GM19023 (cell line): Measurements from ENCODE around the gene ATPAF2.

Source experiments
- ATAC-seq: cut with Tn5 transposase; IDR thresholded peaks from one replicate; pipeline ENCODE4 v1.9.1; 2021; ENCODE audit warnings: mild to moderate bottlenecking, moderate library complexity; ENCODE audit not compliant: unreplicated experiment

The ATPAF2 gene

GRCh38 chr17:17987901-17988300 lies 51.1 kb downstream of the ATPAF2 start:
- no peak for ATAC-seq

GRCh38 chr17:17987187-17987896 lies 51.6 kb downstream of the ATPAF2 start:
- ATAC-seq = no peak

- ATAC-seq = no peak
Observed at GRCh38 chr17:17985555-17985954, 53.4 kb downstream of the ATPAF2 start.

- no peak for ATAC-seq
Observed at GRCh38 chr17:17985153-17985552, 53.8 kb downstream of the ATPAF2 start.

GRCh38 chr17:17983776-17984175 lies 55.2 kb downstream of the ATPAF2 start:
- ATAC-seq = no peak

DNA sequence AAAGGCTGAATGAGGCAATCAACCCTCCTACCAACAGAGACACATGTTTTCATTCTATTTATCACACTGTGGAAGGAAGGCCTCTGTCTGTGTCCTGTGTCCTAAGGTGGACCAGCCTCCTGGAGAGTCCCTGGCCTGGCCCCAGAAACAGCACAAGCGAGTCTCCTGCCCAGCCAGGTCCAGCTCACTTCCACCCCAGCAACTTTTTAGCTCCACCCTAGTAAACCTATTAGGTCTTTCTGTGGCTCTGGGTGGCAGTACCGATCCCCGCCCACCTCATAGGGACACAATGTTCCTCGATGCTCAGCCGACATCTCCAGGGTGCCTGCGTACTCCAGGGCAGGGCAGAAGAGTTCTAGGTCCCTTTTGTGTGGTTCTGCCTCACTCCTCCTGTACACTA lies 55.6 kb downstream of the ATPAF2 start:
- no peak for ATAC-seq

DNA sequence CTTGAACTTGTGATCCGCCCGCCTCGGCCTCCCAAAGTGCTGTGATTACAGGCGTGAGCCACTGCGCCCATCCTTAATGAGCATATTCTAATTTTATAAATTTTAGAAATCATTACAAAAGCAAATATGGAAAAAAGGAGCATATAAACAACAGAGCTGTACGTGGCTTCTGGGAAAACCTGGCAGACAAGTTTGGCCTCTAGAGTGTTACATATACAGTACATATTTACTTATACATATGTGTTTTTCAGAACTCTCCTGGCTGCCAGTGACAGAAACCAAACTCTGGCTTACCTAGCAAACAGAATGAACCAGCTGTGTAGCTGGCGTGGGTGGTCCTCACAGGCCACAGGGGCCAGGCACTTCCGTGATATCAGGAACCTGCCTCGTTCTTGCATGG lies 56.2 kb downstream of the ATPAF2 start:
- ATAC-seq = no peak

DNA sequence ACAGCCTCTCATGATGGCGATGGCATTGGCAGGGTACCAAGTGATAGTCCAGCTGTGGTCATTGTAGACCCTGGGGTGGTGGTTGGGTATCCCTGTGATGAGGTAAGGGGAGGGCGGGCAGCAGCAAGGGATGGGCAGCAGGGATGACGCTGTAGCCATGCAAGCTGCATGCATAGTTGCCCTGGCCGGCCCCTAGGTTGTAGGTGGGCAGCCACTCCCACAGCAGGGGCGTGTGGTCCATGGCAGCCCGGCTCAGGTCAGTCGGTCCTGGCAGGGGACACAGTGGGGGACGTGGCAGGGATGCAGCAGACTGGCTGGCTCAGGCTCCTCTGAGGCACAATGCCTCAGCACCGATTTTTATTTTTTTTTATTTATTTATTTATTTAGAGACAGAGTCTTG lies 57.6 kb downstream of the ATPAF2 start:
- no peak for ATAC-seq

GRCh38 chr17:17979778-17980177 lies 59.2 kb downstream of the ATPAF2 start:
- ATAC-seq = no peak

DNA sequence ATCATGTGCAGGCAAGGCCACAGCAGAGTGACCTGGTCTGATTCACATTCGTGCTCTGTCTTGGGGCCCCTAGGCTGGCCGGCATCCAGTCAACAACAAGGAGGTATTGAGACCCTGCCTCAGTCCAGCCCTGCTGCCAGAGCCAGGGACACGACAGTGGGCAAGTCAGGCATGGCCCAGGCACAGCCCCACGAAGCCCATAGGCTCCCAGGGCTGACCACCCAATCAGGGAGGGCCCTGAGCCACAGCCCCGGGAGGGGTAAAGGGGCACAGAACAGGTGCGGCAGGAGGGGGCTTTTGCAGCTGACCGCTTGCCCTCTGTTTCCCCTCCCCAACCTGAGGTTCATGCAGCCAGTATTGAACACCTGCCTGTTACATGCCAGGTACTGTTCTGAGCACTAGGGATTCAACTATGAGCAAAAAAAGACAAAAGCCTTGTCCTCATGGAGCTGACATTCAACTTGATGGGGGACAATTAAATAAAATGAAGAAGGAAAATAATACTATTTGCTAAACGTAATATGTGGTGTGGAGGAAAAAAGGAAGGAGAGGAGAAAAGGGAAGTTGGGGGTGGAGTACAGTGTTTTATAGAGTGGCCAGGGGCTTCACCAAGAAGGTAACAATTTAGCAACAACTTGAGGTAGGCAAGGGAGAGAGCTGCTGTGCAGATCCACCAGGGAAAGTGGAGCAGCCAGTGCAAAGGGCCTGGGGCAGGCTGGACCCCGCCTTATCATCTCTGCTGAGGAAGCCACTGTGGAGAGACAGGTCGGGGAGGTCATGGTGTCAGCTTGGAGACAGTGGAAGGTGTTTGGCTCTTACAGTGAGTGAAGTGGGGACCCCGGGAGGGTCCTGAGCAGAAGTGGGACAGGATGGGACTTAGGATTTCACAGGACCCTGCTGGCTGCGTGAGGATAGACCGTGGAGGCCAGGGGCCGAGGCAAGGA lies 60.2 kb downstream of the ATPAF2 start:
- no peak for ATAC-seq

GRCh38 chr17:17976931-17977570 lies 61.9 kb downstream of the ATPAF2 start:
- no peak for ATAC-seq

GRCh38 chr17:17975436-17975835 lies 63.5 kb downstream of the ATPAF2 start:
- ATAC-seq = no peak

- no peak for ATAC-seq
Observed at GRCh38 chr17:17972952-17973254, 66.1 kb downstream of the ATPAF2 start.

- peak; percentile 93 for ATAC-seq
Observed at GRCh38 chr17:17972126-17972951, 66.6 kb downstream of the ATPAF2 start, which contains the start of the genes DRC3 and TOM1L2. DRC3 (plus strand) TSS chr17:17972862; CDS start chr17:17977599, 4,737 bp downstream. TOM1L2 (minus strand) TSS chr17:17972400; CDS start chr17:17972313, 87 bp downstream.

GRCh38 chr17:17971431-17972125 lies 67.4 kb downstream of the ATPAF2 start:
- ATAC-seq = no peak

- ATAC-seq = no peak
Observed at GRCh38 chr17:17970699-17971430, 68.1 kb downstream of the ATPAF2 start.
